Mesendoderm (in vitro differentiated cells): ENCODE data around the gene INTS2.
"Not testable (repeated sequence)": the region's sequence is repeated elsewhere in the genome, so short reads cannot be mapped to it uniquely, and the experiment has no call there.

ENCODE experiments used
- DNase-seq: peaks from one replicate; pipeline ENCODE4 v3.0.0; 2013
- H2AK5ac ChIP-seq: 2 replicates; pipeline ENCODE4 v1.6.1; 2013; ENCODE audit warnings: low read length, inconsistent platforms
- H2BK120ac ChIP-seq: 2 replicates; pipeline ENCODE4 v1.6.1; 2013; ENCODE audit warnings: low read depth, mild to moderate bottlenecking, low read length, moderate library complexity, mixed read lengths
- H2BK15ac ChIP-seq: replicated peaks from 2 replicates; pipeline ENCODE4 v1.6.1; 2013; ENCODE audit warnings: low read depth, mild to moderate bottlenecking, moderate library complexity
- H2BK5ac ChIP-seq: 2 replicates; pipeline ENCODE4 v1.6.1; 2013; ENCODE audit warnings: low read length, inconsistent platforms
- H3K18ac ChIP-seq: 2 replicates; pipeline ENCODE4 v1.6.1; 2013; ENCODE audit warnings: mild to moderate bottlenecking, low read length, mixed read lengths
- H3K23ac ChIP-seq: one replicate; pipeline ENCODE4 v1.6.1; 2013; ENCODE audit warnings: low read length
- H3K27ac ChIP-seq: 2 replicates; pipeline ENCODE4 v1.5.1; 2013; ENCODE audit warnings: low read depth, mild to moderate bottlenecking, inconsistent platforms, low read length, moderate library complexity
- H3K27me3 ChIP-seq: 2 replicates; pipeline ENCODE4 v1.6.1; 2013; ENCODE audit warnings: low read length, control low read depth, mild to moderate bottlenecking, inconsistent platforms; ENCODE audit not compliant: insufficient read depth, poor library complexity
- H3K36me3 ChIP-seq: 2 replicates; pipeline ENCODE4 v1.6.1; 2013; ENCODE audit warnings: low read length, inconsistent platforms; ENCODE audit not compliant: control insufficient read depth, insufficient read depth
- H3K4ac ChIP-seq: one replicate; pipeline ENCODE4 v1.6.1; 2013; ENCODE audit warnings: low read depth, mild to moderate bottlenecking, low read length, moderate library complexity
- H3K4me1 ChIP-seq: 2 replicates; pipeline ENCODE4 v1.6.1; 2013; ENCODE audit warnings: low read depth, low read length, inconsistent platforms; ENCODE audit not compliant: control insufficient read depth
- H3K4me2 ChIP-seq: 2 replicates; pipeline ENCODE4 v1.6.1; 2013; ENCODE audit warnings: low read length
- H3K4me3 ChIP-seq: 2 replicates; pipeline ENCODE4 v1.5.1; 2013; ENCODE audit warnings: mild to moderate bottlenecking, low read length
- H3K56ac ChIP-seq: one replicate; pipeline ENCODE4 v1.6.1; 2013; ENCODE audit warnings: low read length
- H3K79me1 ChIP-seq: 2 replicates; pipeline ENCODE4 v1.6.1; 2013; ENCODE audit warnings: low read length, inconsistent platforms
- H3K79me2 ChIP-seq: 2 replicates; pipeline ENCODE4 v1.6.1; 2013; ENCODE audit warnings: mild to moderate bottlenecking, low read length; ENCODE audit not compliant: control insufficient read depth, insufficient read depth
- H3K9ac ChIP-seq: 2 replicates; pipeline ENCODE4 v1.6.1; 2013; ENCODE audit warnings: low read length, inconsistent platforms
- H4K5ac ChIP-seq: one replicate; pipeline ENCODE4 v1.6.1; 2013; ENCODE audit warnings: low read length
- H4K8ac ChIP-seq: one replicate; pipeline ENCODE4 v1.6.1; 2013; ENCODE audit warnings: low read depth, mild to moderate bottlenecking, control low read depth, low read length, moderate library complexity
- WGBS: extraction: QIAGEN DNeasy Blood & Tissue Kit; methylation state at CpG from one replicate; pipeline ENCODE4 v1.1.7; 2013; ENCODE audit warnings: low lambda C conversion rate, missing lambda C conversion rate; ENCODE audit not compliant: insufficient coverage; ENCODE audit errors: extremely low coverage; 5-methylcytosine and 5-hydroxymethylcytosine counted together

Gene INTS2

DNA sequence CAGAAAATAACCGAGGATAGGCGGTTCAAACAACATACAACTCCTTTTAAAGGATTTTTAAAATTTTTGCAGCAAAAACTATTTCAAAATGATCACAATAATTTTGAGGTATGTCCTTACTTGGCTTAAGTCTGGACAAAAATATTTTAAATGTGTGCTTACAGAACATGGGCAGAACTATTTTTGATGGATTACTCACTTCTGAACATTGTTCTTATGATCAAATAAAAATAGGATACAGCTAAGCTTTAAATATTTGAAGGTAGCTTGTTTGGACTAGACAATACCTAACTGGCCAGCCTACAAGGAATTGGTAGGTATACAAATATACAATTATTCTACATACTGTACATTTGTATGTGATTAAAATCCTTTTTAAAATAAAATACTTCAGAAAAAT lies 14.3 kb upstream of the INTS2 start:
- Histone ChIP-seq H3K4me1 (no peaks in the 10 kb centered on the region), H2BK5ac (no peak overlapping the region), H2BK120ac (no peak overlapping the region), H4K5ac (no peak overlapping the region), H3K18ac (no peak overlapping the region), H3K4me2 (no peak overlapping the region), H2BK15ac (no peak overlapping the region), H3K4ac (no peak overlapping the region), H3K79me1 (no peaks in the 10 kb centered on the region), H3K36me3 (no peaks in the 10 kb centered on the region), H3K27me3 (no peaks in the 10 kb centered on the region), H3K4me3 (no peak overlapping the region), H3K23ac (no peak overlapping the region), H4K8ac (no peak overlapping the region), H2AK5ac (no peak overlapping the region), H3K27ac (no peak overlapping the region), H3K79me2 (no peaks in the 10 kb centered on the region), H3K9ac (no peak overlapping the region), H3K56ac (no peak overlapping the region)
- no CpG with 5 or more reads among the region's 2 CpGs for WGBS
- no peak for DNase-seq

- no peaks in the 10 kb centered on the region for H3K79me1 ChIP-seq
- H2BK120ac ChIP-seq, result no peak overlapping the region
- H3K4me3 ChIP-seq, result no peak overlapping the region
- H2BK5ac ChIP-seq, result no peak overlapping the region
- H3K9ac ChIP-seq, result peak overlapping the region; percentile 57
- no CpG with 5 or more reads among the region's 4 CpGs for WGBS
- no peaks in the 10 kb centered on the region for H3K4me1 ChIP-seq
- no peak overlapping the region for H3K27ac ChIP-seq
- peak overlapping the region; percentile 22 for H3K18ac ChIP-seq
- H2BK15ac ChIP-seq, result no peak overlapping the region
- DNase-seq, result no peak
- H3K23ac ChIP-seq, result no peak overlapping the region
- H3K4me2 ChIP-seq, result peak overlapping the region; percentile 32
- no peaks in the 10 kb centered on the region for H3K36me3 ChIP-seq
- H4K8ac ChIP-seq, result no peak overlapping the region
- H3K56ac ChIP-seq, result peak overlapping the region; percentile 81
- H2AK5ac ChIP-seq, result no peak overlapping the region
- no peaks in the 10 kb centered on the region for H3K79me2 ChIP-seq
- H3K27me3 ChIP-seq, result no peaks in the 10 kb centered on the region
- peak overlapping the region; percentile 31 for H3K4ac ChIP-seq
- H4K5ac ChIP-seq, result peak overlapping the region; percentile 87
These were observed 287 bp upstream of the INTS2 start for GRCh38 chr17:61928101-61928436.

GRCh38 chr17:61926826-61927207 lies 965 bp downstream of the INTS2 start:
- Histone ChIP-seq H3K79me1 (no peaks in the 10 kb centered on the region), H3K27me3 (no peaks in the 10 kb centered on the region), H4K5ac (no peak overlapping the region), H3K4me1 (no peaks in the 10 kb centered on the region), H3K4me3 (peak overlapping the region; percentile 84), H3K18ac (no peak overlapping the region), H3K79me2 (no peaks in the 10 kb centered on the region), H2AK5ac (no peak overlapping the region), H3K4ac (no peak overlapping the region), H3K56ac (peak overlapping the region; percentile 96), H2BK15ac (no peak overlapping the region), H4K8ac (no peak overlapping the region), H2BK120ac (no peak overlapping the region), H3K23ac (no peak overlapping the region), H3K27ac (no peak overlapping the region), H3K9ac (peak overlapping the region; percentile 94), H2BK5ac (no peak overlapping the region), H3K4me2 (peak overlapping the region; percentile 19), H3K36me3 (no peaks in the 10 kb centered on the region)
- WGBS, result no CpG with 5 or more reads among the region's 4 CpGs
- DNase-seq, result no peak

GRCh38 chr17:61915162-61915561 lies 12.6 kb downstream of the INTS2 start:
- not testable (repeated sequence) for DNase-seq, H3K79me1 ChIP-seq, H2BK120ac ChIP-seq, H3K23ac ChIP-seq, H3K27me3 ChIP-seq, H4K5ac ChIP-seq, H3K9ac ChIP-seq, H4K8ac ChIP-seq, H2AK5ac ChIP-seq, H3K4me1 ChIP-seq, H3K4me3 ChIP-seq, H3K4me2 ChIP-seq, H3K36me3 ChIP-seq, H2BK15ac ChIP-seq, H2BK5ac ChIP-seq, H3K4ac ChIP-seq, H3K79me2 ChIP-seq, H3K56ac ChIP-seq, H3K18ac ChIP-seq, H3K27ac ChIP-seq
- WGBS, result no CpG with 5 or more reads among the region's 15 CpGs

DNA sequence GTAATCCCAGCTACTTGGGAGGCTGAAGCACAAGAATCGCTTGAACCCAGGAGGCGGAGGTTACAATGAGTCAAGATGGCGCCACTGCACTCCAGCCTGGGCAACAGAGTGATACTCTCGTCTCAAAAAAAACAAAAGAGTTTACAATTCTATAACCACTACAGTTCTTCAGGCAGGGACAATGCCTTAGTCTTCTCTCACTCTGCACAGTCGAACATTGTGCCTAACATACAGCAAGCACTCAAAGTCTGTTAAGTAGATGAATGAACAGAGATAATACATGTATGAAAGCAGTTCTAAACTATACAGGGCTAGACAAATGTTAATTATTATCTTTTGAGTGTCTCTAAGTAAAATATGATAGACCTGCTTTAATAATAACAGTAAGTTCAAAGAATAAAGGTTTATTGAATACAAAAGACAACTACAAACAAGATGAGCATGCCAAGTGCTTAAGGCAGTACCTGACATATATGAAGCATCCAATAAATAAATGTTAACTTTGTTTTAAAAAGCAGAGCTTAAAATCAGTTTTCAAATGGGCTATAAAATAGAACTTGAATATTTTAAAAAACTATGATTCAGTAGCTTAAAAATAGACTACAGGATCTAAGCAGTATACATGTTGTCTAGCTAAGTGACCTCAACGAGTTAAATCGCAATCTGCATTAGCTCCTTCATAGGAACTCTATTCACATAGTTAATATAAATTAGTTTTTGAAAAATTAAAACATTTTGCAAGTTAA lies 19.3 kb downstream of the INTS2 start:
- Histone ChIP-seq H3K4me1 (no peaks in the 10 kb centered on the region), H3K4ac (no peak overlapping the region), H2BK120ac (no peak overlapping the region), H3K36me3 (peaks cover 1% of the 10 kb centered on the region), H3K4me3 (no peak overlapping the region), H2BK5ac (no peak overlapping the region), H4K5ac (no peak overlapping the region), H2AK5ac (no peak overlapping the region), H4K8ac (no peak overlapping the region), H2BK15ac (no peak overlapping the region), H3K9ac (no peak overlapping the region), H3K4me2 (no peak overlapping the region), H3K27me3 (no peaks in the 10 kb centered on the region), H3K27ac (no peak overlapping the region), H3K79me1 (no peaks in the 10 kb centered on the region), H3K79me2 (no peaks in the 10 kb centered on the region), H3K56ac (no peak overlapping the region), H3K18ac (no peak overlapping the region), H3K23ac (no peak overlapping the region)
- no peak for DNase-seq
- no CpG with 5 or more reads among the region's 7 CpGs for whole genome bisulfite sequencing

DNA sequence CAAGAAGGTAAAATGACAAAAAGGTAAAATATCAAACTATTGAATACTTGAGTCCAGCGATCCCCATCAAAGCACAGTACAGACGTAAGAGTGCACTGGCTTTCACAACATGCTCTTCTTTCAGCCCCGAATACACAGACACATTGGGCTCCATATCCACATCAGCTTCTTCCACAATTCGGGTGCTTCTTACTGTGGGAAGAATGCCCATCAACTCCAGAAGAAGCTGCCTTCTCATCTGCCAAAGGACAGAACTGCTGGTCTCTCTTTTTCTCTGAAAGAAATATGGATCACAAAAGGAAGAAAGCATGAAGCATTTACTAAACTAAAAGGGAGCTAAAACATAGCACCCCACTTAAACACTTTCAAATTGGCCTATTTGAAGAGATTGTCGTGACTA lies 20.4 kb downstream of the INTS2 start:
- H3K56ac ChIP-seq, result no peak overlapping the region
- H3K79me1 ChIP-seq, result no peaks in the 10 kb centered on the region
- no peak overlapping the region for H3K4me2 ChIP-seq
- no peak overlapping the region for H4K5ac ChIP-seq
- no peak overlapping the region for H3K18ac ChIP-seq
- DNase-seq, result no peak
- H4K8ac ChIP-seq, result no peak overlapping the region
- no peaks in the 10 kb centered on the region for H3K27me3 ChIP-seq
- H3K79me2 ChIP-seq, result no peaks in the 10 kb centered on the region
- no peak overlapping the region for H3K4ac ChIP-seq
- no peak overlapping the region for H3K9ac ChIP-seq
- peaks cover 1% of the 10 kb centered on the region for H3K36me3 ChIP-seq
- H3K4me1 ChIP-seq, result no peaks in the 10 kb centered on the region
- no CpG with 5 or more reads among the region's 5 CpGs for WGBS
- no peak overlapping the region for H2BK5ac ChIP-seq
- no peak overlapping the region for H2AK5ac ChIP-seq
- H3K27ac ChIP-seq, result no peak overlapping the region
- H3K4me3 ChIP-seq, result no peak overlapping the region
- no peak overlapping the region for H2BK120ac ChIP-seq
- no peak overlapping the region for H2BK15ac ChIP-seq
- no peak overlapping the region for H3K23ac ChIP-seq
